ENCODE results near the gene SZT2.
"Not testable (repeated sequence)": the region's sequence is repeated elsewhere in the genome, so short reads cannot be mapped to it uniquely, and the experiment has no call there.

Gene SZT2

DNA sequence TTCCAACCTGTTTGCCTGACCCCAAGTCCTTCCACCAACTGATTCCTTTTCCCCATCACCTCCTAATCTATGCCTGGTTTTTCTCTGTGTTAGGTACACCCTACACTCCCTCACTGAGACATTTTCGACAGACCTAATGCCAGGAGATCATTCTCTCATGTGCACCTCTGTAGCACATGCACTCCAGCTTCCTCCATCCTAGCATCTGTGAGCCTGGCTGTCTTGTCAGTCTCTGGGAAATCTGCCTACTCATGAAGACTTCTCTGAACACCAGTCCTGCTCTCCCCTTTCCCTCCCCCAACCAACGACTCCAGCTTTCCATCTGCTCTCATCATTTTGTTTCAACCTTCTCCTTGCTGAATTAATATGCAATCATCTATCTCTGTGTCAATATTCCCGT is 1.1 kb upstream of the SZT2 start:
- DNase-seq (ENCODE audit: low read depth) = no peak

DNA sequence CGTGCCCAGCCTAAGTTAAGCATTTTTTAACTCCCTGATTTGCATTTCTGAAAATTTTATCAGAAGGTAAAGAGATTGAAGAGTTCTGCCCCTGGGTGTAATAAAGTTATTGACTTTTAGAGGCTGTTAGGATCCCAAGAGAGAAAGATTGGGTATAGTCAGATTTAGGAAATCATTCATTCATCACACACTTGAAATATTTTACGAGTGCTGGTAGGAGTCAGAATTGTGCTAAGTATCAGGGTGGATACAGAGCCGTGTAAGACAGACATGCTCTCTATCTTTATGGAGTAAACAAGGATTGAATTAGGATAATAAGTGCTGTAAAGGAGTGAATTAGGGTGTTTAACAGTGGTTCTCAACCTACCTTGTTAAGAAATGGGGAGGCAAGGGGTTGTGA is 3.0 kb downstream of the SZT2 start:
- no peak for DNase-seq (ENCODE audit: low read depth)

DNA sequence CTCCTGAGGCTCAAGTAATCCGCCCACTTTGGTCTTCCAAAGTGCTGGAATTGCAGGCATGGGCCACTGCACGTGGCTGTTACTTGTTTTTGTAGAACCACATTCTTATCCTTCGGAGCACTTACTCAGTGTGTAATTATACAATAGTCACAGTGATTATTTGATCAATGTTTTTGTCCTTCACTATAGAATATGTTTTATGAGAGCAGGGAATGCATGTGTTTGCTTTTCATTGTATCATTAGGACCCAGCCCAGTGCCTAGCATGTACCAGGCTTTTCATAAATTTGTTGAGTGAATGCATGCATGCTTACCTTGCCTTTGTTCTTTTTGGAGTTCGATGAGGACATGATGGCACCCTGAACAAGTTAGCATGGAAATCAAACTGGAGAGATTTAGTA is 5.8 kb downstream of the SZT2 start:
- no peak for DNase-seq (ENCODE audit: low read depth)

DNA sequence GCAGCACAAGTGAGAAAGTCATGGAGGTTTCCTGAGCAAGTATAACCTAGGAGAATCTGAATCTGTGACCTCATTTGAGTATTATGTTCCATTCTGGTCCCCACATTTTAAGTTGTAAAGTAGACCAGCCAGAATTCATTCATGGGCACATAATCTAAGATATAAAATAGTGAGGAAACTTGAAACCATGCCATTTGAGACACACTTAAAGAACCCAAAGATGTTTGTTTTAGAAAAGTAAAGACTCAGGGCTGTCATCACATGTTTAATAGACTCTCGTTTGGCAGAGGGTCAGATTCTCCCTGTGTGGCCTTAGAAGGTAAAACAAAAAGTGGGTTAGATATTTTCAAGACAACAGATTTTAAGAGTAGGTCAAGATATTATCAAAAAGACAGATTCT is 6.4 kb downstream of the SZT2 start:
- no peak for DNase-seq (ENCODE audit: low read depth)

DNA sequence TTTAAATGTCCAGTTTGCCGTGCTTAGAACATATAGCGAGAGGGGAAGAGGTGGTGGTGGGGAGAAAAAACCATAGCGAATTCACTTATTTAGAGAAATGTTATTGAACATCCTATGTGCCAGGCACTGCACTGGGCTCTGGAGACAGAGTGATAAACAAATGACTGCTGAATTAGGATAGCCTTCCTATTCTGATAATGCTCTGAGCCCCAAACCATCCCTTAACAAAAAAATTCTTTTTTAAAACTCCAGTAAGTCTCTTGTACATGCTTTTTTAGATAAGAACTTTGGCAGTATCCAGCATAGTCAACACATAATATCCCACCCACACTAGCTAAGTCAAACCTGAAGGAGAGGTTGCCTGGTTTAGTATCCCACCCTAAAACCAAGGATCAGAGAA is 8.5 kb downstream of the SZT2 start:
- DNase-seq (ENCODE audit: low read depth) = no peak

DNA sequence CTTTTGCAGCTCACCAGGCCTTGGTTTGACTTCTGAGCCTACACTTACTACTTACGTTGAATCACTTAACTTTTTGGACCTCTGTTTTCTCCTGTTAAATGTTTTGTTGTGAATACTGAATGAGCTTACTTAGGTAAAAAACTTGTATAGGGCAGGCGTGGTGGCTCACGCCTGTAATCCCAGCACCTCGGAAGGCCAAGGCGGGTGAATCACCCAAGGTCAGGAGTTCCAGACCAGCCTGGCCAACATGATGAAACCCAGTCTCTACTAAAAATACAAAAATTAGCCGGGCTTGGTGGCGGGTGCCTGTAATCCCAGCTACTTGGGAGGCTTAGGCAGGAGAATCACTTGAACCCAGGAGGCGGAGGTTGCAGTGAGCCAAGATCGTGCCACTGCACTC is 10.7 kb downstream of the SZT2 start:
- DNase-seq (ENCODE audit: low read depth) = not testable (repeated sequence)

DNA sequence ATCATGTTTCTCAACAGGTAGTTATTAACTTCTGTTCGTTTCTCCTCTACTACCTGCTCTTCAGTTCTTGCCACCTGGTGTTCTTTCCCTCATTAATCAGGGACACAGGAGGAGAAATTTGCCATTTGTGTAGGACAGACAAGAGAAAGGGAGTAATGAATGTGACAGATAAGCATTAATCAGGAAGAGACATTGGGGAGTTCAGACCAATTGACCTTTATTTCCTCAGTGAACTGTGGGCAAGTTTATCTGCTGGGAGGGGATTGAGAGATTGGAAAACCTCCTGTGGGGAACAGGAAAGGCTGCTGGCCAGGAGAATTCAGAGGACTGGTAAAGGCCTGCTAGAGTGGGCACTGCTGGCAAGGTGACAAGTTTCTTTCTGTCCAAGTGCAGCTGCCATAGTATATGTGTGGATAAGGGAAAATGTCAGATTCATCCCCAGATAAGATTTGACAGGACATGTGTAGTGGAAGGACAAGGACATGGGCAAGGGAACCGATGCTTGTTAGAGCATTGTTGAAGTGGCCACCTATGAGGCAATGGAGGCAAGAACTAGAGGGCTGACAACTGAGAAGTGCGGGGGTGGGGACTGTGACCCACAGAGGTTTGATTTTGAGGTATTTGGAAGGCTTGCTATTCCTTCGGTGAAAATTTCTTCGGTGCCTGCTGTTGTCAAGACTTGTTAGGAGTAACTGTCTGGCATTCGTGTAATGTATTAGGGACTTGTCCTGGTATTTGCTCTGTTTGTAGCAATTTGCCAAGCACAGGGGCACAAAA is 12.6 kb downstream of the SZT2 start:
- DNase-seq (ENCODE audit: low read depth) = no peak

DNA sequence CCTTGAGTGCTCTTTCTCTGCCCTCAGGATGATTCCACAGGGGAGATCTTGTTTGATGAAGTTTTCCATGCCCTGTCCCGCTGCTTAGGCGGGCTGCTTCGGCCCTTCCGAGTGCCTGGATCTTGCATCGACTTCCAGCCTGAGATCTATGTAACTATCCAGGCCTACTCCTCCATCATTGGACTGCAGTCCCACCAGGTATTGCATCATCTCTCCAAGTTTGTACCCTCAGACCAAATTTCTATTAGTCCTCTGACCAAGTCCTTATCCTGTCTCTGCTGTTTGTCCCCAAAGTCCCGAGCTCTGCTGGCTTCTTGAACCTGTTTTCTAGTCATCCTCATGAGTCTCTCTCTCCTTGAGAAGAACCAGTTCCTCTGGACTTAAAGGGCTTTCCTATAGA is 14.7 kb downstream of the SZT2 start:
- DNase-seq (ENCODE audit: low read depth) = no peak

DNA sequence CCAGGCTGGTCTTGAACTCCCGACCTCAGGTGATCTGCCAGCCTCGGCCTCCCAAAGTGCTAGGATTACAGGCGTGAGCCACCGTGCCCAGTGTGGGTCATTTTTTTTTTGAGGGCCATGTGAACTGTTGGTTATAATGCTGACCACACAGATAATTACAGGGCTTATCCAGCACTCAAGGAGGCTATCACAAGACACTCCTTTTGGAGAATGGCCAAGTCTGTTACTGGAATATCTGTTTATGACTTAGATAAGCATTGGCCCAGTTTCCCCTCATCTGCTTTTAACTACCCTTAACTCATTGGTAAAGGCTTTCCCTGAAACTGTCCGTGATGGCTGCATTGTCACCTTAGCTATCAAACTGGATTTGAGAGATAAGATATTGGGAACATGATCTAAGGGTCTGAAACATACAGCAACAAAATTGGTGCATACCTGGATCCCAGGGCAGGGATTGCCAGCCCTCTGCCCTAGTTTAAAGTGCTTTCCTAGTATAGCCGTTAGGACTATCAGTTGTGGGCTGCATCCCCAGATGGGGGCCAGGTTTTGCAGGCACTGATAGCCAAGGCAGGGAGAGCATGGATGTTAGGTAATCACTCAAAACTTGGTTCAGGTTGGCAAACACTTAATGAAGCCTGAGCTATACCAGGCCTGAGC is 15.6 kb downstream of the SZT2 start:
- no peak for DNase-seq (ENCODE audit: low read depth)

DNA sequence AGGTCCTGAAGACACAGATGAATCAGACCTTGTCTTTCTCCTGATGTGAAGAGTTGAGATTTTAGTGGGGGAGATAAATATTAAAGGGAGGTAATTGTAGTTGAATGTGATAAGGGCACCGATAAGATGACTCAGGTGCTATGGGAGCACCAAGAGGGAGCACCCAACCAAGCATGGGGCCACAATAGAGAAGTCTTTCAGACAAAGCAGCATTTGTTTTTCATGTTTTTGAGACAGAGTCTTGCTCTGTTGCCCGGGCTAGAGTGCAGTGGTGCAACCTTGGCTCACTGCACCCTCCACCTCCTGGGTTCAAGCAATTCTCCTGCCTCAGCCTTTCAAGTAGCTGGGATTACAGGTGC is 16.2 kb downstream of the SZT2 start:
- DNase-seq (ENCODE audit: low read depth) = no peak

DNA sequence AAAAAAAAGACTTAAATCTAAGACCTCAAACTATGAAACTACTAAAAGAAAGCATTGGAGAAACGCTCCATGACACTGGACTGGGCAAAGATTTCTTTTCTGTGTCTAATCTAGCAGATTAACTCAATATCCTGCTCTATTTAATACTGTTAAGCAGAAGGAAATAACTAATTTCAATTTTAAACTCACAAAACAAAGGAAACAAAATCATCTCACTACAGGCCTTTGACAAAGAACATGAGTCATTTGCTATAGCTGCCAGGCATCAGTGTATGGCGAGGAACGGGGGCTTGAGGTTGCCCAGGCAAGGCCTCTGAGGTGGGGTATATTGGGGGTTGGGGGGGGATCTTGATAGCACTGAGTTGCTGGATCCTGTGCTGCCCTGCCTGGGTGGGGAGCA is 20.9 kb downstream of the SZT2 start:
- DNase-seq (ENCODE audit: low read depth) = no peak

DNA sequence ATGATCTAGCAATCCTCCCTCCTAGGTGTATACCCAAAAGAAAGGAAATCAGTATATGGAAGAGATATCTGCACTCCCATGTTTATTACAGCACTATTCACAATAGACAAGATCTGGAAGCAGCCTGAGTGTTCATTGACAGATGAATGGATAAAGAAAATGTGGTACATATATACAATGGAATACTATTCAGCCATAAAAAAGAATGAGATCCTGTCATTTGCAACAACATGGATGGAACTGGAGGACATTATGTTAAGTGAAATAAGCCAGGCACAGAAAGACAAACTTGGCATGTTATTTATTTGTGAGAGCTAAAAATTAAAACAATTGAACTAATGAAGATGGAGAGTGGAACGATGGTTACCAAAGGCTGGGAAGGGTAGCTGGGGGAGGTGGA is 23.7 kb downstream of the SZT2 start:
- not testable (repeated sequence) for DNase-seq (ENCODE audit: low read depth)

DNA sequence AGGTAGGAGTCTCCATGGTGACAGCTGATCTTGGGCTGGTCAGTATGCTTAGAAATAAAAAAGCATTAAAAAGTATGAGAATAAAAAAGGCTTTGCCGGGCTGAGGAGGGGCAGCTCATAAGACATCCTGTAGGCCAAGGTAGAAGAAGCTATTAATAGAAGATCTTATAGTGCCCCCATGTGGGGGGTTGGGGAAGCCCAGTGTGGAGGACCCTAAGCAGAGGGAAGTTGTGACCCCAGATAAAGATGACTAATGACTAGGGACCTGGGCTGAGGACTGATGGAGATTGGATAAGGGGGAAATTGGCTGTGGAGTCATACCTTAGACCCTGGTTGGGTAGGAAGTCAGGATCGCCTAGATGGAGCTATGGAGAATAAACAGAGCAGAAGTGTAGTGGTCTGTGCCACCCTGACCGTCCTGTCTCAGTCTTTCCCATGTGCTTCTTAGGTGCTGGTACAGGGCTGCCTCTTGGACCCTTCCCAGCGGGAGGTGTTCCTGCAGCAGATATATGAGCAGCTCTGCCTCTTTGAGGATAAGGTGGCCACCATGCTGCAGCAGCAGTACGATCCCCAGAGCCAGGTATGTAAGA is 25.0 kb downstream of the SZT2 start:
- DNase-seq (ENCODE audit: low read depth) = peak; percentile 20

DNA sequence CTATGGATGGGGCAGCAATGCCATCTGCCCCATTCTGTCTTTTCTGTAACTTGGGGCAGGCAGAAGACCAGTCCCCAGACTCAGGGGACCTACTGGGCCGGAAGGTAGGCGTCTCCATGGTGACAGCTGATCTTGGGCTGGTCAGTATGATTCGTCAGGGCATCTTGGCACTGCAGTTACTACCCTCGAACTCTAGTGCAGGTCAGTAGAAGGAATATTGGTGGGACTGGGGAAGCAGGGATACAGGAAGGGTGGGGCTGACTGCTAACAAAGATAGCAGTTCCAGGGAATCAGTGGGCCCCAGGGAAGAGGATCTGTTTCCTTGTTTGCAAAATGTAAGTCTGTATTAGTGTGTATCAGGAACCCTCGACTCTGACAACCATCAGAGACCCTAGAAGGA is 26.2 kb downstream of the SZT2 start:
- no peak for DNase-seq (ENCODE audit: low read depth)

DNA sequence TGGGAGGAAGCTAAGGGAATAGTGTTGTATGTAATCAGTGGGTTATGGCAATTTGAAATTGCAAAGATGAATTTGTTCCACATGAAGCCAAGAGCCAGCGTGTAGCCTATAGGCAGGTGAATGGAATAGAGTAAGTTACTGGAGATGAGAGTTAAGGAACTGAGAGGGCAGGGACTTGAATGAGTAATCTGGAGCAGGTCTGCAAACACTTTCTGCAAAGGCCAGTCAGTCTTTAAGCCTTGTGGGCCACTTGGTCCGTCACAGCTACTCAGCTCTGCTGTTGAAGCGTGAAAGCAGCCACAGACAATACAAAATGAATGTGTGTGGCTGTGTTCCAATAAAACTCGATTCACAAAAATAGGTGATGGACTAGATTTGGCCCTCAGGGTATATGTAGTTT is 29.2 kb downstream of the SZT2 start:
- no peak for DNase-seq (ENCODE audit: low read depth)

DNA sequence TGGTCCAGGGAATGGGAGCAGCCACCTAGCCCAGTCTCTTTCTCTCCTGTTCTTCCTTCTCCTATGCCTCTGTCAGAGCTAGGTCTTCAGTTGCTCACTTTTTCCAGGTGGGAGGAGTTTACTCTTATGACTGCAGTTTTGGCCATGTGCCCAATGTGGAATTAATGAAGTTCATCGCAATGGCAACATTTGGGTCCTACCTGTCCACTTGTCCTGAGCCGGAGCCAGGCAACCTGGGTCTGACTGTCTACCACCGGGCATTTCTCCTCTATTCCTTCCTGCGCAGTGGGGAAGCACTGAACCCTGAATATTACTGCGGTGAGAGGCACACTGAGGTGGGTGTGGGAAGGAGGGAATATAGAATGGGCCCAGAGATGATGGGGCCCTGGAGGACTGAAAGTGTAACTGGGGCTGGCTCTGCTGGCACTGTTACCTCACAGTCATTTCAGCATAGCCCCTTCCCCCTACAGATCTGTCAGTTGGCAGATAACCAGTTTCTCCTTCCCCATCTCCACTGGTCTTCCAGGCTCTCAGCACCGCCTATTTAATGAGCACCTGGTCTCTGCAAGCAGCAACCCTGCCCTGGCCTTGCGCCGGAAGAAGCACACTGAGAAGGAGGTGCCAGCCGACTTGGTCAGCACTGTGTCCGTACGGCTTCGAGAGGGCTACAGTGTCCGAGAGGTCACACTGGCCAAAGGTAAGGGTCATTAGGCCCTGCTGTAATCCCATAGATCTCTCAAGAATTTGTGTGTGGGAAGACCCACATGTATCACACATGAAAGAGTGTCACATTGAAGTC is 30.1 kb downstream of the SZT2 start:
- DNase-seq (ENCODE audit: low read depth) = no peak

DNA sequence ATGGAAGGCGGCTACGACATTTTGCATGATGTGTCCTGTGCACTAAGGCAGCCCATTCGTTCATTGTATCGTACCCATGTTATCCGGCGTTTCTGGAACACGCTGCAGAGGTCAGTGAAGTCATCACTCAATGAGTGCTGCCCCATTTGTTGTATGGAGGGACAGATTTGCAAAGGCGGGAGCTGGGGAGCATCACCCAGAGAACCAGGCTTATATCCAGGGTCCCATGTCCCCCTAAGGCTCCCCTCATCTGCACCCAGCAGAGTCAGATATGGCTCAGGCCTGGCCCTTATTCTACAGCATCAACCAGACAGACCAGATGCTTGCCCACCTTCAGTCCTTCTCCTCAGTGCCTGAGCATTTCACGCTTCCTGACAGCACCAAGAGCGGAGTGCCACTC is 31.2 kb downstream of the SZT2 start:
- DNase-seq (ENCODE audit: low read depth) = no peak

DNA sequence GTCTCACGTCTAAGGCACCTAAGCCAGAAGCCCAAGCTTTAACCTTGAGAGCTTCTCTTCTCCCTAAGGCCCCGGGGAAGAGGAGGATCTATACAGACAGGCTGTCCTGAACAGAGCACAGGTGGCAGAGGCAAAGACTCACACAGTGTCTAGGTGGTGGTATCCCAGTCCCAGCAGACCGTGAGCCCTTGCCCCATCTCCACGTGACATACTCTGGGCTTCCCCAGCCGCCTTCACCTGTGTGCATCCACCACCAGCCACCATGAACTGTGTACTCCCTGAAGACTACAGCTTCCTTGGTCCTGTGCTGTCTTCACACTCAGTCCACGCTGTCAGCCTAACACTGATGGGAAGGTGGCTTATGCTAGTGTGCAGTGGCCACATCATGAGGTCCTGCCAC is 31.7 kb downstream of the SZT2 start:
- no peak for DNase-seq (ENCODE audit: low read depth)

DNA sequence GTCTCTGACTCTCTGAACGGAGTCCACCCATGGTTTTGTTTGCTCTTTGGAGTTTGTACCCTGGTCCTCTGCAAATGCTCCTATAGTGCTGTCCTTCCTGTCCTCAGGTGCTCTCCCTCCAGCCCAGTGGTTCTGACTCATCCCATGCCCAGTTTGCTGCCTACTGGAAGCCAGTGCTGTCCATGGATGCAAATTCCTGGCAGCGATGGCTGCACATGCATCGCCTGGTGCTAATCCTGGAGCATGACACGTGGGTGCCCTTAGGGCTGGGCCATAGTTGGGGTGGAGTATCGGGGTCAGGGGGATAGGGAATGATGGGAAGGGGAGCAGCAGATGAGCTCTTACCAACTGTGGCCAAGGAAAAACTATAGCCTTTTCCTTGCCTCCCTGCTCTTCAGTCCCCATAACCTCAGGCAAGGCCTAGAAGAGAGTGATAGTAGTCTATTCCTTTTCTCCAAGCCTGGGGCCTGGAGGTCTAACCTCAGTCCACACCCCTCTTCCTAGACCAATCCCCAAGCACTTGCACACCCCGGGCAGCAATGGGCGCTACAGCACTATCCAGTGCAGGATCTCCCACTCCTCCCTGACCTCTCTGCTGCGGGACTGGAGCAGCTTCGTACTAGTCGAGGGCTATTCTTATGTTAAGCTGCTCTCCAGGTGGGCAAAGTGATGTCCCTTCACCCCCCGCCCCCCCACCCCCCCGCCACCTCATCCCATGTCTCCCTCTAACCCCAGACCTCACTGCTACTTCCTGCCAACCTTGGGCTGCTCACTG is 32.5 kb downstream of the SZT2 start:
- DNase-seq (ENCODE audit: low read depth) = no peak

DNA sequence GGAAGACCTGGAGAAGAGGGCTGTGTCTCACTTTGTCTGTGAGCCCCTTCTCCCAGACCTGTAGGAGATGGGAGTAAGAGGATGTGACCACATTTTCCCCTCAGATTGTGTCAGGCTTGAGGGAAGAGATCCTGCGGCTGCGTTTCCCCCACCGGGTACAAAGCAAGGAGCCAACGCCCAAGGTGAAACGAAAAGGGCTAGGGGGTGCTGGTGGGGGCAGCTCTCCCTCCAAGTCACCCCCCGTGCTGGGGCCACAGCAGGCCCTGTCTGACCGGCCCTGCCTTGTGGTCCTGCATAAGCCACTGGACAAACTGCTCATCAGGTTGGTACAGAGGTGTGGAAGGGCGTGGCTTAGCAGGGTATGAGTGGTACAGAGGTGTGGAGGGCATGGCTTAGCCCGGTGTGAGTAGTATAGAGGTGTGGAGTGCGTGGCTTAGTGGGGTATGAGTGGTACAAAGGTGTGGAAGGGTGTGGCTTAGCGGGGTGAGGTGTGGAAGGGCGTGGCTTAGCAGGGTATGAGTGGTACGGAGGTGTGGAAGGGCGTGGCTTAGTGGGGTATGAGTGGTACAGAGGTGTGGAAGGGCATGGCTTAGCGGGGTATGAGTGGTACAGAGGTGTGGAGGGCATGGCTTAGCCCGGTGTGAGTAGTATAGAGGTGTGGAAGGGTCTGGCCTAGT is 33.4 kb downstream of the SZT2 start:
- DNase-seq (ENCODE audit: low read depth) = no peak
